A549 (cell line): ENCODE data around the gene USP20. TPM values are rescaled to one million over a fixed set of nuclear protein-coding genes. Genes with fewer than 3 reads are reported as not detected.

Experiments
- ATAC-seq, 2 experiments: fragments of 200-7000 bp in 1 of 2; fragments of >200 bp in 1 of 2; cut with Nextera tagmentation in 1 of 2; cut with Tn5 transposase in 1 of 2; 3 replicates each; pipeline versions ENCODE4 v1.8.0 to v1.9.1; 2018 to 2020; ENCODE audit warnings: mild to moderate bottlenecking in 1 of 2, moderate library complexity in 1 of 2
- CTCF ChIA-PET: fragments of 300-600 bp; sonication (Branson Sonifier 250); formaldehyde crosslinking; extraction: SDS; loops from one replicate; lab custom pipeline; 2021; ENCODE audit warnings: antibody characterized with exemption, inconsistent platforms; lab: Yijun Ruan, JAX
- POLR2A ChIA-PET: fragments of 350-600 bp; formaldehyde crosslinking; extraction: SDS; loops from one replicate; lab custom pipeline; 2021; ENCODE audit warnings: antibody characterized with exemption, inconsistent platforms; lab: Yijun Ruan, JAX
- DNase-seq, 2 experiments: peaks; one replicate each; pipeline versions ENCODE4 v3.0.0 to v3.0.0-alpha.2; 2011 to 2016; ENCODE audit warnings: low read depth in 1 of 2, low spot score in 1 of 2
- FAIRE-seq: peaks from 2 replicates; lab custom pipeline; 2011; peaks lifted over from hg19 to GRCh38; lab: Jason Lieb, UNC
- H3K27ac ChIP-seq, 2 experiments: fragments of >200 bp; sonication (Bioruptor Twin); formaldehyde crosslinking; 3 replicates each; pipeline ENCODE4 v1.5.1; 2016 to 2017
- H3K4me1 ChIP-seq: fragments of >200 bp; sonication (Bioruptor Twin); formaldehyde crosslinking; 3 replicates; pipeline ENCODE4 v1.6.1; 2016
- H3K4me2 ChIP-seq: fragments of >200 bp; sonication (Bioruptor Twin); formaldehyde crosslinking; 3 replicates; pipeline ENCODE4 v1.6.1; 2016
- H3K4me3 ChIP-seq: fragments of >200 bp; sonication (Bioruptor Twin); formaldehyde crosslinking; 3 replicates; pipeline ENCODE4 v1.5.1; 2016
- H3K9me3 ChIP-seq: fragments of >200 bp; sonication (Bioruptor Twin); formaldehyde crosslinking; 3 replicates; pipeline ENCODE4 v1.6.1; 2016
- BCL3 ChIP-seq: fragments of >200 bp; sonication (Bioruptor Twin); formaldehyde crosslinking; IDR thresholded peaks from 3 replicates; pipeline ENCODE4 v1.6.1; 2016
- BHLHE40 ChIP-seq: IDR thresholded peaks from 2 replicates; pipeline ENCODE4 v1.6.1; 2012; ENCODE audit warnings: low read depth, low read length, inconsistent platforms
- CHD2 ChIP-seq: fragments of 150-350 bp; IDR thresholded peaks from 2 replicates; pipeline ENCODE4 v1.6.1; 2014; ENCODE audit warnings: low read length; ENCODE audit not compliant: partially characterized antibody
- EP300 ChIP-seq, 2 experiments: fragments of >200 bp; sonication (Bioruptor Twin); formaldehyde crosslinking; IDR thresholded peaks; 2 replicates in 1 of 2; 3 replicates in 1 of 2; pipeline ENCODE4 v1.6.1; 2016 to 2017
- FOSB ChIP-seq: fragments of 250-450 bp; sonication (Bioruptor Pico); IDR thresholded peaks from 2 replicates; pipeline ENCODE4 v1.5.0; 2020; ENCODE audit warnings: mild to moderate bottlenecking, moderate library complexity
- FOSL2 ChIP-seq, 2 experiments: fragments of 450-650 bp in 1 of 2; fragments of >200 bp in 1 of 2; sonication (Bioruptor Twin) in 1 of 2; formaldehyde crosslinking; IDR thresholded peaks; 2 replicates each; pipeline versions ENCODE4 v1.5.0 to v1.6.1; 2016 to 2020; ENCODE audit warnings: mild to moderate bottlenecking in 1 of 2, moderate library complexity in 1 of 2
- FOXS1 ChIP-seq: fragments of 250-450 bp; sonication (Bioruptor Pico); IDR thresholded peaks from 2 replicates; pipeline ENCODE4 v1.5.0; 2020; ENCODE audit warnings: mild to moderate bottlenecking, moderate library complexity
- GATA3 ChIP-seq: IDR thresholded peaks from 2 replicates; pipeline ENCODE4 v1.6.1; 2012; ENCODE audit warnings: borderline replicate concordance
- HOXB13 ChIP-seq: fragments of 250-450 bp; sonication (Bioruptor Pico); IDR thresholded peaks from 2 replicates; pipeline ENCODE4 v1.5.0; 2020; ENCODE audit warnings: low read depth, mild to moderate bottlenecking, moderate library complexity
- HOXB5 ChIP-seq: fragments of 250-450 bp; sonication (Bioruptor Pico); IDR thresholded peaks from 2 replicates; pipeline ENCODE4 v1.5.0; 2020; ENCODE audit warnings: mild to moderate bottlenecking, moderate library complexity
- JUN ChIP-seq, 2 experiments: fragments of >200 bp; sonication (Bioruptor Twin); formaldehyde crosslinking; IDR thresholded peaks; 2 replicates in 1 of 2; 3 replicates in 1 of 2; pipeline ENCODE4 v1.6.1; 2016 to 2017
- KDM5A ChIP-seq: fragments of 200-600 bp; sonication (generic); IDR thresholded peaks from 2 replicates; pipeline ENCODE4 v1.6.1; 2016; ENCODE audit warnings: antibody characterized with exemption, mild to moderate bottlenecking
- MAFK ChIP-seq: fragments of 450-650 bp; IDR thresholded peaks from 2 replicates; pipeline ENCODE4 v1.6.1; 2014; ENCODE audit not compliant: partially characterized antibody
- MAX ChIP-seq: IDR thresholded peaks from 2 replicates; pipeline ENCODE4 v1.6.1; 2012
- MAZ ChIP-seq: fragments of 150-350 bp; IDR thresholded peaks from 2 replicates; pipeline ENCODE4 v1.6.1; 2014; ENCODE audit warnings: antibody characterized with exemption, low read depth, low read length, borderline replicate concordance
- MYC ChIP-seq: IDR thresholded peaks from 2 replicates; pipeline ENCODE4 v1.6.1; 2012; ENCODE audit warnings: mild to moderate bottlenecking, inconsistent platforms, low read length, improper control_type of control experiment, borderline replicate concordance
- NPAS2 ChIP-seq: fragments of 250-450 bp; sonication (Bioruptor Pico); IDR thresholded peaks from 2 replicates; pipeline ENCODE4 v1.8.0; 2022; ENCODE audit warnings: mild to moderate bottlenecking, moderate library complexity, borderline replicate concordance
- NR3C1 ChIP-seq: fragments of >200 bp; sonication (Bioruptor Twin); formaldehyde crosslinking; IDR thresholded peaks from 3 replicates; pipeline ENCODE4 v1.6.1; 2017
- PBX3 ChIP-seq: IDR thresholded peaks from 2 replicates; pipeline ENCODE4 v1.6.1; 2012
- PHF8 ChIP-seq: fragments of 200-600 bp; sonication (generic); IDR thresholded peaks from 2 replicates; pipeline ENCODE4 v1.6.1; 2016; ENCODE audit warnings: low read depth, mild to moderate bottlenecking, antibody characterized with exemption, moderate library complexity, borderline replicate concordance
- POLR2A ChIP-seq: IDR thresholded peaks from 2 replicates; pipeline ENCODE4 v1.6.1; 2012; ENCODE audit warnings: mild to moderate bottlenecking, low read length
- RARB ChIP-seq: fragments of 250-450 bp; sonication (Bioruptor Pico); IDR thresholded peaks from 2 replicates; pipeline ENCODE4 v1.8.0; 2021; ENCODE audit warnings: mild to moderate bottlenecking, moderate library complexity
- RNF2 ChIP-seq: fragments of 200-600 bp; sonication (generic); IDR thresholded peaks from 2 replicates; pipeline ENCODE4 v1.6.1; 2016; ENCODE audit warnings: low read depth, mild to moderate bottlenecking, antibody characterized with exemption, moderate library complexity, borderline replicate concordance
- SREBF2 ChIP-seq: fragments of 450-650 bp; IDR thresholded peaks from 2 replicates; pipeline ENCODE4 v1.6.1; 2014; ENCODE audit warnings: mild to moderate bottlenecking, moderate library complexity
- ZFP36 ChIP-seq: fragments of 450-650 bp; IDR thresholded peaks from 2 replicates; pipeline ENCODE4 v1.6.1; 2014; ENCODE audit warnings: borderline replicate concordance; ENCODE audit not compliant: partially characterized antibody
- ZSCAN20 ChIP-seq: fragments of 250-450 bp; sonication (Bioruptor Pico); IDR thresholded peaks from 2 replicates; pipeline ENCODE4 v1.8.0; 2022; ENCODE audit warnings: mild to moderate bottlenecking, moderate library complexity
- WGBS: methylation state at CpG from one replicate; pipeline ENCODE4 v1.1.6; 2017; ENCODE audit errors: missing lambda C conversion rate; 5-methylcytosine and 5-hydroxymethylcytosine counted together
- polyA minus RNA-seq: library from RNA; depleted of rRNA, polyadenylated mRNA; stranded (reverse); fragments of >200 nt; gene quantifications from 2 replicates; pipeline ENCODE4 v1.2.3, GENCODE V29; 2011; rRNA and poly(A)+ RNA removed
- polyA plus RNA-seq, 4 experiments: library from polyadenylated mRNA; depleted of rRNA in 3 of 4; stranded (reverse); fragments of >200 nt; fragmentation: RNase III in 1 of 4; extraction: RNeasy Plus Mini Kit Qiagen cat#74134 plus additional on column Dnase treatment in 1 of 4; gene quantifications; 2 replicates in 3 of 4; 3 replicates in 1 of 4; pipeline ENCODE4 v1.2.3, GENCODE V29; 2011 to 2017

Gene USP20
- polyA plus RNA-seq (2011; rRNA removed) (3.8 and 3.9 TPM in 2 replicates), polyA plus RNA-seq (2017; fragmentation: RNase III; extraction: RNeasy Plus Mini Kit Qiagen cat#74134 plus additional on column Dnase treatment) (5.0 to 5.9 TPM (median 5.9 TPM) in 3 replicates), polyA minus RNA-seq (6.6 and 8.8 TPM in 2 replicates)
- 6.7 and 7.7 TPM in 2 replicates for polyA plus RNA-seq (2012; cell fraction: cytosol; rRNA removed)
- polyA plus RNA-seq (2012; cell fraction: nucleus; rRNA removed) = 27.3 and 32.5 TPM in 2 replicates

GRCh38 chr9:129835128-129835859, at the start of gene USP20, which contains the start of gene C9orf78:
Gene USP20 (plus strand): TSS chr9:129835458. CDS start chr9:129852556, 17,098 bp downstream.
Gene C9orf78 (minus strand): TSS chr9:129835275. CDS start chr9:129835221, 54 bp downstream.
- 1% methylated on average over 29 of the region's 81 CpGs for WGBS
- TF ChIP-seq NPAS2 (CRISPR knock-in tag) (no peak), PHF8 (peak; percentile 74; the same call in 1 of the 2 replicates), RARB (CRISPR knock-in tag) (no peak), MAZ (no peak), PBX3 (peak; percentile 90), FOSB (CRISPR knock-in tag) (no peak), JUN (IDR thresholded peaks at IDR 0.05) (peak; percentile 37 to 77; a peak in 3 of 5 replicates), RNF2 (no peak), BCL3 (peak; percentile 87), EP300 (IDR thresholded peaks at IDR 0.05) (no peak), POLR2A (peak; percentile 91), GATA3 (no peak), ZFP36 (no peak), MYC (peak; percentile 59; the same call in 1 of the 2 replicates), MAX (peak; percentile 60), FOXS1 (CRISPR knock-in tag) (no peak), NR3C1 (no peak), HOXB5 (no peak), BHLHE40 (peak; percentile 58; the same call in 1 of the 2 replicates), FOSL2 (IDR thresholded peaks at IDR 0.05) (no peak), FOSL2 (CRISPR knock-in tag; IDR thresholded peaks at IDR 0.05) (no peak), MAFK (no peak), HOXB13 (CRISPR knock-in tag) (no peak), KDM5A (peak; percentile 73; the same call in 1 of the 2 replicates), SREBF2 (no peak), CHD2 (no peak), ZSCAN20 (CRISPR knock-in tag) (no peak)
- peak; percentile 96 to 97 for ATAC-seq
- POLR2A ChIA-PET = interaction anchor here (0.6 to 1.1 kb wide), 3 partner anchors 11 to 133 kb away, joined by 3 to 8 read pairs (median 3); no protein-coding TSS in a partner anchor
- Histone ChIP-seq H3K27ac (peak within 1 kb of the TSS; percentile 79 to 90), H3K9me3 (no peaks in the 10 kb centered on the region), H3K4me1 (peaks cover 15% of the 10 kb centered on the region; the same call in 2 of the 3 replicates), H3K4me3 (peak within 1 kb of the TSS; percentile 96), H3K4me2 (peak within 1 kb of the TSS; percentile 93)
- FAIRE-seq = no peak
- DNase-seq = peak; percentile 91 to 95
- CTCF ChIA-PET = interaction anchor here (0.8 kb wide), 1 partner anchor 285 kb away, joined by 3 read pairs; no protein-coding TSS in a partner anchor
